KOPT-K1 (cell line): ENCODE measurements around the gene TSHZ2.
"Not testable (repeated sequence)": the region's sequence is repeated elsewhere in the genome, so short reads cannot be mapped to it uniquely, and the experiment has no call there.

Experiments used
- H3K27ac ChIP-seq: fragments of 200-600 bp; sonication (generic); 2 replicates; pipeline ENCODE4 v1.5.1; 2016; ENCODE audit warnings: antibody characterized with exemption, mild to moderate bottlenecking, low read depth, low read length; ENCODE audit not compliant: poor library complexity, severe bottlenecking
- H3K36me3 ChIP-seq: fragments of 200-600 bp; sonication (generic); 2 replicates; pipeline ENCODE4 v1.5.1; 2017; ENCODE audit warnings: antibody characterized with exemption, mild to moderate bottlenecking, low read length, moderate library complexity; ENCODE audit not compliant: insufficient read depth
- H3K9me3 ChIP-seq: fragments of 200-600 bp; sonication (generic); 2 replicates; pipeline ENCODE4 v1.5.1; 2017; ENCODE audit warnings: antibody characterized with exemption, low read length, mild to moderate bottlenecking; ENCODE audit not compliant: insufficient read depth, poor library complexity, severe bottlenecking

The TSHZ2 gene

DNA sequence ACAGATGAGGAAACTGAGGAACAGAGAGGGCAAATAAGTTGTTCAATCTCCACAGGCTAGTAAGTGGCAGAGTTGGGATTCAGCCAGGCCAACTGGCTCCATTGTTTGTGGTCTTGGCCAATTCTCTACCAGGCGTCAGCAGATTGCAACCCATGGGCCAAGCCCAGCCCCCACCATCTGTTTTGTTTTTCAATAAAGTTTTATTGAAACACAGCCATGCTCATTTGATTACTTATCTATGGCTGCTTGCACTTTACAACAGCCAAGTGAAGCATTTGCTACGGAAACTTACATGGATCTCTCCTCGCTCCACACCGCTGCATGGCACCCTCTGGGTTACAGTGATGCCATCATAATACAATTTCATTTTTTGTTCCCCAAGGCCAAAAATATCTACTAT, 530.7 kb downstream of the TSHZ2 start:
- peaks cover 3% of the 10 kb centered on the region for H3K9me3 ChIP-seq
- no peak overlapping the region for H3K27ac ChIP-seq
- H3K36me3 ChIP-seq, result no peaks in the 10 kb centered on the region

GRCh38 chr20:53503517-53503919, 531.4 kb downstream of the TSHZ2 start:
- no peaks in the 10 kb centered on the region for H3K9me3 ChIP-seq
- no peak overlapping the region for H3K27ac ChIP-seq
- no peaks in the 10 kb centered on the region for H3K36me3 ChIP-seq

GRCh38 chr20:53504106-53504505, 531.9 kb downstream of the TSHZ2 start:
- H3K27ac ChIP-seq, H3K9me3 ChIP-seq, H3K36me3 ChIP-seq: not testable (repeated sequence)

DNA sequence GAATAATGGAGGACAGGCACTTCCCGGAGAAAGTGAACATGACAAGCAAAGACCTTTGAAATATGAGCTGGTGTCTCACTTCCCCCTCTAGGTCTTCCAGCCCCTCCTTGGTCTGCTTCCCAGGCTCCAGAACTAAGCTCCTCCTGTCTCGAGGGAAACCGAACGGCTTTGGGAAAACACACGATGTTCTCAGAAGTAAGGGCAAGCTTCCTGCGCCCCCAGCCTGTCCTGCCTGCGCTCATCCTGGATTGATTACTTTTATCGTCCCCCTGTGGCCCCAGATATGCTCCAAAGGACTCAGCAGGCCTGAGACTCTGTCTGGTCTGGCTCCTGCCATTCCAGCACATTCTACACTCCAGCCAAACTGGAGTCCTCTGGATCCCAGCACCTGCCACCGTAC, 538.1 kb downstream of the TSHZ2 start:
- Histone ChIP-seq H3K36me3 (no peaks in the 10 kb centered on the region), H3K9me3 (no peaks in the 10 kb centered on the region), H3K27ac (no peak overlapping the region)

DNA sequence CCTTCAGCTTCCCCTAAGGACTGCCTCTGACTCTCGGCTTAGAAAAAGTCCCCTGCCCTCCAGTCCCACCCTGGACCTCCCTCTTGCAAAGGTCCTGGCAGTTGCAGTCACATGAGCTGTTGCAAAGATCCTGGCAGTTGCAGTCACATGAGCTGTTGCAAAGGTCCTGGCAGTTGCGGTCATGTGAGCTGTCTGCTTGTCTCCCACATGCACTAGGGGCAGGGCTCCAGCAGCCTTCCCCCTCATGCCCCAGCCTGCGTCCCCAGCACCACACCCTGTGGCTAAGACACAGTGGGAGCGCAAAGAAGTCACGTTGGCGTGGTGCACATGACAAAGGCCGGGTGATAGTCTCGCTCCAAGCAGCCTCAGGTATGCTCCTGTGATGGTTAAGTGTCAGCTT, 538.5 kb downstream of the TSHZ2 start:
- Histone ChIP-seq H3K27ac (no peak overlapping the region), H3K9me3 (no peaks in the 10 kb centered on the region), H3K36me3 (no peaks in the 10 kb centered on the region)

DNA sequence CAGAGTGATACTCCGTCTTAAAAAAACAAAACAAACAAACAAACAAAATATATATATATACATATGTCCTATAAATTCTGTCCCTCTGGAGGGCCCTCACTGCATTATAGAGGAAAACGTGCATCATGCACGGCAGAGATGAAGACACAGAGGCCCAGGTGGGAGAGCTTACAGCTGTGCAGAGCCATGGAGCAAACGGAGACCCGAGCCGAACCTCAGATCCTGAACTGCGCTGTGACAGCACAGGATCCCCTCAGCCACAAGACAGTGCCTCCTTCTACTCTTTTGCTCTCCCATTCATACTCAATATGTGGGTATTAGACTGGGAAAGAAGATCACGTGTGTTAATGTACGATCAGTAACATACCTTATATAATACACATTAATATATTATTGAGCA, 539.9 kb downstream of the TSHZ2 start:
- Histone ChIP-seq H3K27ac (no peak overlapping the region), H3K36me3 (no peaks in the 10 kb centered on the region), H3K9me3 (no peaks in the 10 kb centered on the region)

DNA sequence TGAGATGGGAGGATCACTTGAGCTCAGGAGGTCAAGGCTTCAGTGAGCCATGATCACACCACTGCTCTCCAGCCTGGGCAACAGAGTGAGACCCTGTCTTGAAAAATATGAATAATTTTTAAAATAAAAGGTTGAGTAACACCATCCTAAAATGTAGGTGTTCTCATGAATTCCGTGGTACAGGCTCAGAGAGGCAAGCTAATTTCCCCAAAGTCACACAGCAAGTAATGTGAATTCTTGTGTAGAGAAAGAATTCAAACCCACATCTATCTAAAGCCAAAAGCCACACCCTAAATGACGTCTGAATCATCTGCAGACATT, 541.0 kb downstream of the TSHZ2 start:
- Histone ChIP-seq H3K27ac (no peak overlapping the region), H3K36me3 (no peaks in the 10 kb centered on the region), H3K9me3 (no peaks in the 10 kb centered on the region)

GRCh38 chr20:53513489-53514298, 541.5 kb downstream of the TSHZ2 start:
- Histone ChIP-seq H3K27ac (no peak overlapping the region), H3K36me3 (no peaks in the 10 kb centered on the region), H3K9me3 (no peaks in the 10 kb centered on the region)

- no peaks in the 10 kb centered on the region for H3K36me3 ChIP-seq
- H3K27ac ChIP-seq, result no peak overlapping the region
Observed at GRCh38 chr20:53515749-53516148, 543.6 kb downstream of the TSHZ2 start.

DNA sequence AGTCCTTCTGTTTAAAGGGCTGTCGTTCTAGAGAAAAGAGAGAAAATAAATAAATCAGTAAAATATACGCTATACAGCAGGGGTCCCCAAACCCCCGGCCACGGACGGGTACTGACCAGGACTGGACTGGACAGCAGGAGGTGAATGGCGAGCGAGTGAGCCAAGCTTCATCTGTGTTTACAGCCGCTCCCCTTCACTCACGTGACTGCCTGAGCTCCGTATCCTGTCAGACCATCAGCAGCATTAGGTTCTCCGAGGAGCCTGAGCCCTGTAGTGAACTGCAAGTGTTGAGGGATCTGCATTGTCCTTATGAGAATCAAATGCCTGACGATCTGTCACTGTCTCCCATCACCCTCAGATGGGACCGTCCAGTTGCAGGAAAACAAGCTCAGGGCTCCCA, 545.0 kb downstream of the TSHZ2 start:
- Histone ChIP-seq H3K27ac (no peak overlapping the region), H3K36me3 (no peaks in the 10 kb centered on the region), H3K9me3 (no peaks in the 10 kb centered on the region)

More at GRCh38 chr20:53515749-53516148, 543.6 kb downstream of the TSHZ2 start:
- no peaks in the 10 kb centered on the region for H3K9me3 ChIP-seq

DNA sequence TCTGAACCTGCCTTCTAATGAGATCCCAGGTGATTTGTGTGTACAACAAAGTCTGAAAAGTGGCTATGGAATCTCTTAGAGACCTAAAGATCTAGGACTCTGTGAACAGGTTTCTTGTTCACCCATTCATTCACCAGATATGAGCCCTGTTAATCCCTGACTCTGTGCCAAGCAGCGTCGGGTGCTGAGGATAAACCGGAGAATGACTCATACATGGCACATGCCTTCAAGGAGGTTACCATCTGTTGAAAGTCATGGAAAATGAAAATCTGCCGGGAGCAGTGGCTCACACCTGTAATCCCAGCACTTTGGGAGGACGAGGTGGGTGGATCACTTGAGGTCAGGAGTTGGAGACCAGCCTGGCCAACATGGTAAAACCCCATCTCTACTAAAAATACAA, 549.3 kb downstream of the TSHZ2 start:
- not testable (repeated sequence) for H3K36me3 ChIP-seq, H3K27ac ChIP-seq, H3K9me3 ChIP-seq

DNA sequence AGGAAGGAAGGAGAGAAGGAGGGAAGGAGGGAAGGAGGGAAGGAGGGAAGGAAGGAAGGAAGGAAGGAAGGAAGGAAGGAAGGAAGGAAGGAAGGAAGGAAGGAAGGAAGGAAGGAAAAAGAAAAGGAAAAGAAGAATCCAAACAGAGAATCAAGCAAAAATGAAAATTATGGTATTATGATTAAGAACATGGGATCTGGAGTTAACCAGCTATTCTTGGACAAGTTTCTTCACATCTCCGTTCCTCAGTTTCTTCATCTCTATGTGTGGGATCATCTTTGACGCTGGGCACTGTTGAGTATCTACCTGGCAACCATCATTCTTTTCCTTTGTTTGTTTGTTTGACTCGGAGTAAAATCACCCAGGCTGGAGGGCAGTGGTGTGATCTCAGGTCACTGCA, 549.9 kb downstream of the TSHZ2 start:
- Histone ChIP-seq H3K9me3 (no peaks in the 10 kb centered on the region), H3K36me3 (no peaks in the 10 kb centered on the region), H3K27ac (no peak overlapping the region)

DNA sequence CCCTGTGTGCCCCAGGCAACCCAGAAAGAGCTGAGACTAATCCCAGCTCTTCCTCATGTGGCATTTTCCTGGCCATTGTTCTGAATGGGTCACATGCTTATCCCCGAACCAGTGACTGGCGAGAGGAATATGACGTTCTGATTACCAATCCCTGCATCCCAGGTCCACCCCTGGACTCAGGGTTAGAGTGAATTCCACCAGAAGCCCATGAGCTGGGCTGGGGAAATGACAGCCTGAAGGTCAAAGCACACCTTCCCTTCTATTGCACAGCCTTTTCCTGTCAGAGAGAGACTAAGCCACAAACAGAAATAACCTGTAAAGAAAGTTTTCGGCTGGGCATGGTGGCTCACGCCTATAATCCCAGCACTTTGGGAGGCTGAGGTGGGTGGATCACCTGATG, 550.5 kb downstream of the TSHZ2 start:
- no peaks in the 10 kb centered on the region for H3K36me3 ChIP-seq
- H3K9me3 ChIP-seq, result no peaks in the 10 kb centered on the region
- H3K27ac ChIP-seq, result no peak overlapping the region

GRCh38 chr20:53523615-53524014, 551.5 kb downstream of the TSHZ2 start:
- H3K27ac ChIP-seq, H3K9me3 ChIP-seq, H3K36me3 ChIP-seq: not testable (repeated sequence)

GRCh38 chr20:53524589-53525312, 552.6 kb downstream of the TSHZ2 start:
- Histone ChIP-seq H3K27ac (no peak overlapping the region), H3K36me3 (no peaks in the 10 kb centered on the region), H3K9me3 (no peaks in the 10 kb centered on the region)

DNA sequence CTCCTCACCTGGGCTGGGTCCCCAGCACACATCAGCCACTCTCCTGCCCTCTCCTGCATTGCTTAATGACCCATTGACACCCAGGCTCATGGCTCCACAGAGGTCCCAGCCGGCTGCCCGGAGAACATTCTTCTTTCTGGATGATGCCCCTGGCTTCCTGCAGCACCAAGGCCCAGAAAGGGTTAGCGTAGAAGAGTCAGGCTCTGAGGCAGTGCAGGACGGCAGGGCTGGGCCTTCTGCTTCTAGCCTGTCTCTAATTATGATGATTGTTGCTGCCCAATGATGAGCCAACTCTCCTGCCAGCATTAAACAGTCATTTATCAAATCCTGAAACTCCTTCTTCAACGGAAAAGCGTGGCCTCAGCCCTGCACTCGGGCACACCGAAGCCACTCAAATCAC, 555.0 kb downstream of the TSHZ2 start:
- no peaks in the 10 kb centered on the region for H3K36me3 ChIP-seq
- no peaks in the 10 kb centered on the region for H3K9me3 ChIP-seq
- H3K27ac ChIP-seq, result no peak overlapping the region
